Stimulated activated CD4-positive, alpha-beta T cell treated with anti-CD3 and anti-CD28 coated beads, Interleukin-15, amount 100 ng/mL, for 24 hours (primary cell): ENCODE data around the gene FIBIN.
"Not testable (repeated sequence)": the region's sequence is repeated elsewhere in the genome, so short reads cannot be mapped to it uniquely, and the experiment has no call there.

Source experiments
- DNase-seq: peaks from one replicate; pipeline ENCODE4 v3.0.0-alpha.2; 2020

Gene FIBIN

GRCh38 chr11:26993965-26994457 is at the start of gene FIBIN:
TSS of gene FIBIN (plus strand) at chr11:26994112. CDS start at chr11:26994527, 415 bp downstream.
- DNase-seq: no peak

- no peak for DNase-seq
Observed at GRCh38 chr11:26944866-26945664, 48.8 kb upstream of the FIBIN start.

GRCh38 chr11:26946257-26946716 is 47.6 kb upstream of the FIBIN start:
- DNase-seq: no peak

- DNase-seq: no peak
Observed at GRCh38 chr11:26947379-26947844, 46.5 kb upstream of the FIBIN start.

- DNase-seq: no peak
Observed at GRCh38 chr11:26947904-26948639, 45.8 kb upstream of the FIBIN start.

GRCh38 chr11:26948881-26949280 is 45.0 kb upstream of the FIBIN start:
- DNase-seq: no peak

GRCh38 chr11:26949846-26950245 is 44.1 kb upstream of the FIBIN start:
- DNase-seq: no peak

- DNase-seq: no peak
Observed at GRCh38 chr11:26950260-26950719, 43.6 kb upstream of the FIBIN start.

GRCh38 chr11:26951809-26952515 is 42.0 kb upstream of the FIBIN start:
- no peak for DNase-seq

GRCh38 chr11:26953770-26954392 is 40.0 kb upstream of the FIBIN start:
- DNase-seq: no peak

GRCh38 chr11:26958005-26958701 is 35.8 kb upstream of the FIBIN start:
- no peak for DNase-seq

GRCh38 chr11:26958702-26959049 is 35.2 kb upstream of the FIBIN start:
- DNase-seq: no peak

- DNase-seq: no peak
Observed at GRCh38 chr11:26960281-26960680, 33.6 kb upstream of the FIBIN start.

- DNase-seq: no peak
Observed at GRCh38 chr11:26963764-26964163, 30.1 kb upstream of the FIBIN start.

- no peak for DNase-seq
Observed at GRCh38 chr11:26964339-26964738, 29.6 kb upstream of the FIBIN start.

- DNase-seq: not testable (repeated sequence)
Observed at GRCh38 chr11:26964847-26965485, 28.9 kb upstream of the FIBIN start.

GRCh38 chr11:26971961-26972360 is 22.0 kb upstream of the FIBIN start:
- DNase-seq: no peak

- no peak for DNase-seq
Observed at GRCh38 chr11:26974069-26974783, 19.7 kb upstream of the FIBIN start.

GRCh38 chr11:26974996-26975395 is 18.9 kb upstream of the FIBIN start:
- no peak for DNase-seq

GRCh38 chr11:26976389-26976788 is 17.5 kb upstream of the FIBIN start:
- DNase-seq: no peak

GRCh38 chr11:26977209-26977608 is 16.7 kb upstream of the FIBIN start:
- not testable (repeated sequence) for DNase-seq
